ENCODE measurements around the gene FXR2.

DNA sequence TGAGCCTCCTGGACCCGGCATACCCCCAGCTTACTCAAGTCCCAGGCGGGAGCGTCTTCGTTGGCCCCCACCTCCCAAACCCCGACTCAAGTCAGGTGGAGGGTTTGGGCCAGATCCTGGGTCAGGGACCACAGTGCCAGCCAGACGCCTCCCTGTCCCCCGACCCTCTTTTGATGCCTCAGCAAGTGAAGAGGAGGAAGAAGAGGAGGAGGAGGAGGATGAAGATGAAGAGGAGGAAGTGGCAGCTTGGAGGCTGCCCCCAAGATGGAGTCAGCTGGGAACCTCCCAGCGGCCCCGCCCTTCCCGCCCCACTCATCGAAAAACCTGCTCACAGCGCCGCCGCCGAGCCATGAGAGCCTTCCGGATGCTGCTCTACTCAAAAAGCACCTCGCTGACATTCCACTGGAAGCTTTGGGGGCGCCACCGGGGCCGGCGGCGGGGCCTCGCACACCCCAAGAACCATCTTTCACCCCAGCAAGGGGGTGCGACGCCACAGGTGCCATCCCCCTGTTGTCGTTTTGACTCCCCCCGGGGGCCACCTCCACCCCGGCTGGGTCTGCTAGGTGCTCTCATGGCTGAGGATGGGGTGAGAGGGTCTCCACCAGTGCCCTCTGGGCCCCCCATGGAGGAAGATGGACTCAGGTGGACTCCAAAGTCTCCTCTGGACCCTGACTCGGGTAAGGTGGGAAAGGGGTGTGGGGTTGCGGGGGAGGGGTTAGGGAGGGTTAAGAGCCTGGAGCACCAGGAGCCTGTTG is 51.4 kb downstream of the FXR2 start:
- TF ChIP-seq BHLHE40 (IDR thresholded peaks at IDR 0.05; ENCODE audit: borderline replicate concordance) (no peak), SUZ12 (IDR thresholded peaks at IDR 0.05) (no peak), FOXM1 (IDR thresholded peaks at IDR 0.05; ENCODE audit: borderline replicate concordance) (no peak), SP1 (IDR thresholded peaks at IDR 0.05) (no peak), ELF4 (IDR thresholded peaks at IDR 0.05) (no peak), NFRKB (IDR thresholded peaks at IDR 0.05) (no peak), TARDBP (IDR thresholded peaks at IDR 0.05) (no peak), ZNF384 (IDR thresholded peaks at IDR 0.05) (no peak), FOXK2 (IDR thresholded peaks at IDR 0.05) (no peak), ARNT (IDR thresholded peaks at IDR 0.05) (no peak), CTBP1 (IDR thresholded peaks at IDR 0.05; ENCODE audit: borderline replicate concordance) (no peak), FOXA1 (IDR thresholded peaks at IDR 0.05) (no peak)
